Measurements from ENCODE around the gene OVCH2. TPM values are rescaled to one million over a fixed set of nuclear protein-coding genes. Genes with fewer than 3 reads are reported as not detected.
A peak's percentile ranks its signal among the peaks of the same experiment; 100 is the strongest.

The OVCH2 gene
- total and polyA plus RNA-seq, 4 donors, result 0.06 to 21.1 (median 2.1) TPM

GRCh38 chr11:7639643-7640025 is 66.6 kb downstream of the OVCH2 start:
- no peaks in the 10 kb centered on the region for H3K27me3 ChIP-seq (ENCODE audit: control insufficient read depth in 3 of 3, insufficient read depth in 3 of 3, low read length in 2 of 3)
- H3K9ac ChIP-seq (ENCODE audit: insufficient read depth in 1 of 2, low read length in 2 of 2), result no peak overlapping the region
- 62 to 77% methylated on average over 5 of the region's 5 CpGs for WGBS, 2 donors
- H3K36me3 ChIP-seq (ENCODE audit: control insufficient read depth in 4 of 4, insufficient read depth in 4 of 4, low read length in 4 of 4), result peaks cover 5 to 21% (median 17%) of the 10 kb centered on the region in 4 donors
- no peaks in the 10 kb centered on the region for H3K9me3 ChIP-seq (ENCODE audit: control insufficient read depth in 4 of 4, insufficient read depth in 3 of 4, low read length in 3 of 4)
- DNase-seq, result no peak
- no peak overlapping the region for H3K27ac ChIP-seq (ENCODE audit: low read depth in 1 of 2, low read length in 1 of 2)
- TF ChIP-seq, protein P1, sequence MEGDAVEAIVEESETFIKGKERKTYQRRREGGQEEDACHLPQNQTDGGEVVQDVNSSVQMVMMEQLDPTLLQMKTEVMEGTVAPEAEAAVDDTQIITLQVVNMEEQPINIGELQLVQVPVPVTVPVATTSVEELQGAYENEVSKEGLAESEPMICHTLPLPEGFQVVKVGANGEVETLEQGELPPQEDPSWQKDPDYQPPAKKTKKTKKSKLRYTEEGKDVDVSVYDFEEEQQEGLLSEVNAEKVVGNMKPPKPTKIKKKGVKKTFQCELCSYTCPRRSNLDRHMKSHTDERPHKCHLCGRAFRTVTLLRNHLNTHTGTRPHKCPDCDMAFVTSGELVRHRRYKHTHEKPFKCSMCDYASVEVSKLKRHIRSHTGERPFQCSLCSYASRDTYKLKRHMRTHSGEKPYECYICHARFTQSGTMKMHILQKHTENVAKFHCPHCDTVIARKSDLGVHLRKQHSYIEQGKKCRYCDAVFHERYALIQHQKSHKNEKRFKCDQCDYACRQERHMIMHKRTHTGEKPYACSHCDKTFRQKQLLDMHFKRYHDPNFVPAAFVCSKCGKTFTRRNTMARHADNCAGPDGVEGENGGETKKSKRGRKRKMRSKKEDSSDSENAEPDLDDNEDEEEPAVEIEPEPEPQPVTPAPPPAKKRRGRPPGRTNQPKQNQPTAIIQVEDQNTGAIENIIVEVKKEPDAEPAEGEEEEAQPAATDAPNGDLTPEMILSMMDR (IDR thresholded peaks at IDR 0.05; ENCODE audit: control extremely low read depth, extremely low read depth), result no peak
- H3K4me1 ChIP-seq (ENCODE audit: control insufficient read depth in 5 of 5, insufficient read depth in 5 of 5, low read length in 5 of 5), result peaks cover 0 to 4% (median 0%) of the 10 kb centered on the region in 5 donors
- peak; percentile 16 for ATAC-seq (ENCODE audit: insufficient read depth, low FRiP score)
- no peak overlapping the region for H3K4me3 ChIP-seq

Other genes with a start within 250 kb of the OVCH2 start
- 10 to 100 TPM; 14.9 to 28.1 TPM for gene OLFML1, start 221.0 kb downstream of the OVCH2 start, total RNA-seq
- gene OLFML1, start 221.0 kb downstream of the OVCH2 start, polyA plus RNA-seq, result 1 to 10 TPM; 2.6 to 4.0 TPM
- 10 to 100 TPM; 26.5 to 51.3 TPM for gene PPFIBP2, start 192.5 kb downstream of the OVCH2 start, total RNA-seq
- 10 to 100 TPM in 1 of 2 donors, 1 to 10 TPM in 1; 7.7 to 10.8 TPM for gene PPFIBP2, start 192.5 kb downstream of the OVCH2 start, polyA plus RNA-seq
- gene CYB5R2, start 33.0 kb downstream of the OVCH2 start, total RNA-seq, result 10 to 100 TPM; 14.9 to 15.5 TPM
- gene CYB5R2, start 33.0 kb downstream of the OVCH2 start, polyA plus RNA-seq, result 10 to 100 TPM in 1 of 2 donors, 1 to 10 TPM in 1; 7.1 to 12.5 TPM
- 10 to 100 TPM in 1 of 2 donors, under 1 TPM in 1; 0.83 to 17.3 TPM for gene OR5P2, start 90.5 kb upstream of the OVCH2 start, total RNA-seq
- not detected for gene OR5P2, start 90.5 kb upstream of the OVCH2 start, polyA plus RNA-seq
- 10 to 100 TPM in 1 of 2 donors, under 1 TPM in 1; 0.83 to 24.7 TPM for gene OR5P3, start 124.4 kb upstream of the OVCH2 start, total RNA-seq
- not detected for gene OR5P3, start 124.4 kb upstream of the OVCH2 start, polyA plus RNA-seq
- gene OR10A6, start 224.8 kb upstream of the OVCH2 start, total RNA-seq, result not detected
- not detected for gene OR10A6, start 224.8 kb upstream of the OVCH2 start, polyA plus RNA-seq
- not detected for gene OR10A3, start 235.2 kb upstream of the OVCH2 start, total RNA-seq
- gene OR10A3, start 235.2 kb upstream of the OVCH2 start, polyA plus RNA-seq, result not detected

All from lung (tissue), 12 donors.